H9 (cell line): Measurements from ENCODE around the gene RAB3IL1. TPM values are rescaled to one million over a fixed set of nuclear protein-coding genes. Genes with fewer than 3 reads are reported as not detected.

Source experiments
- DNase-seq: peaks from one replicate; pipeline ENCODE4 v3.0.0-alpha.2; 2017
- H2AFZ ChIP-seq: one replicate; pipeline ENCODE4 v1.6.1; 2013; ENCODE audit warnings: mild to moderate bottlenecking, low read length, control low read depth, moderate library complexity
- H2AK5ac ChIP-seq: 2 replicates; pipeline ENCODE4 v1.6.1; 2013; ENCODE audit warnings: low read length, control low read depth, mixed read lengths; ENCODE audit not compliant: insufficient read length
- H2BK120ac ChIP-seq: one replicate; pipeline ENCODE4 v1.6.1; 2013; ENCODE audit warnings: low read depth, mild to moderate bottlenecking, low read length, control low read depth, inconsistent platforms; ENCODE audit not compliant: poor library complexity, severe bottlenecking
- H2BK12ac ChIP-seq: 2 replicates; pipeline ENCODE4 v1.6.1; 2013; ENCODE audit warnings: low read length, control low read depth, mixed read lengths, low read depth; ENCODE audit not compliant: insufficient read length
- H2BK15ac ChIP-seq: 2 replicates; pipeline ENCODE4 v1.6.1; 2013; ENCODE audit warnings: low read depth, low read length, control low read depth
- H2BK20ac ChIP-seq: one replicate; pipeline ENCODE4 v1.6.1; 2013; ENCODE audit warnings: low read depth, mild to moderate bottlenecking, low read length, control low read depth, inconsistent platforms; ENCODE audit not compliant: poor library complexity, severe bottlenecking
- H2BK5ac ChIP-seq: 2 replicates; pipeline ENCODE4 v1.6.1; 2013; ENCODE audit warnings: low read length, control low read depth, mixed read lengths; ENCODE audit not compliant: insufficient read length
- H3K14ac ChIP-seq: 2 replicates; pipeline ENCODE4 v1.6.1; 2013; ENCODE audit warnings: low read length, control low read depth; ENCODE audit not compliant: insufficient read depth
- H3K18ac ChIP-seq: 2 replicates; pipeline ENCODE4 v1.6.1; 2013; ENCODE audit warnings: low read depth, mild to moderate bottlenecking, mixed read lengths, low read length, control low read depth; ENCODE audit not compliant: insufficient read length
- H3K23ac ChIP-seq: 2 replicates; pipeline ENCODE4 v1.6.1; 2013; ENCODE audit warnings: low read length, control low read depth, mixed read lengths, low read depth; ENCODE audit not compliant: insufficient read length
- H3K23me2 ChIP-seq: 2 replicates; pipeline ENCODE4 v1.6.1; 2013; ENCODE audit warnings: low read depth, mild to moderate bottlenecking, mixed read lengths, low read length, control low read depth; ENCODE audit not compliant: insufficient read length, poor library complexity, severe bottlenecking
- H3K27ac ChIP-seq: 2 replicates; pipeline ENCODE4 v1.5.1; 2013; ENCODE audit warnings: low read length, control low read depth, mixed read lengths, low read depth; ENCODE audit not compliant: insufficient read length
- H3K27me3 ChIP-seq: 2 replicates; pipeline ENCODE4 v1.6.1; 2013; ENCODE audit warnings: low read length, control low read depth, inconsistent platforms; ENCODE audit not compliant: insufficient read depth
- H3K4ac ChIP-seq: 2 replicates; pipeline ENCODE4 v1.6.1; 2013; ENCODE audit warnings: low read depth, mild to moderate bottlenecking, control low read depth, inconsistent platforms, low read length, moderate library complexity
- H3K4me1 ChIP-seq: 2 replicates; pipeline ENCODE4 v1.6.1; 2013; ENCODE audit warnings: low read length, control low read depth, inconsistent platforms; ENCODE audit not compliant: insufficient read depth
- H3K4me2 ChIP-seq: 2 replicates; pipeline ENCODE4 v1.6.1; 2013; ENCODE audit warnings: low read length, control low read depth, mixed read lengths; ENCODE audit not compliant: insufficient read length, insufficient read depth
- H3K56ac ChIP-seq: 2 replicates; pipeline ENCODE4 v1.6.1; 2013; ENCODE audit warnings: low read depth, mild to moderate bottlenecking, mixed read lengths, low read length, control low read depth; ENCODE audit not compliant: insufficient read length
- H3K79me1 ChIP-seq: 2 replicates; pipeline ENCODE4 v1.6.1; 2013; ENCODE audit warnings: low read depth, mild to moderate bottlenecking, moderate library complexity, low read length, control low read depth, inconsistent platforms; ENCODE audit not compliant: insufficient read depth, poor library complexity, severe bottlenecking
- H3K79me2 ChIP-seq: 2 replicates; pipeline ENCODE4 v1.6.1; 2013; ENCODE audit warnings: low read length, control low read depth, inconsistent platforms; ENCODE audit not compliant: insufficient read depth
- H3K9ac ChIP-seq: 2 replicates; pipeline ENCODE4 v1.6.1; 2013; ENCODE audit warnings: low read length, control low read depth, mixed read lengths; ENCODE audit not compliant: insufficient read length; ENCODE audit errors: extremely low read depth
- H3K9me3 ChIP-seq: one replicate; pipeline ENCODE4 v1.6.1; 2013; ENCODE audit warnings: low read depth, low read length, inconsistent platforms; ENCODE audit not compliant: control insufficient read depth
- H3T11ph ChIP-seq: one replicate; pipeline ENCODE4 v1.6.1; 2013; ENCODE audit warnings: mild to moderate bottlenecking, low read length, control low read depth, inconsistent platforms
- H4K20me1 ChIP-seq: one replicate; pipeline ENCODE4 v1.6.1; 2013; ENCODE audit not compliant: control insufficient read depth, insufficient read length, insufficient read depth
- H4K5ac ChIP-seq: 2 replicates; pipeline ENCODE4 v1.6.1; 2013; ENCODE audit warnings: low read depth, mild to moderate bottlenecking, mixed read lengths, low read length, control low read depth; ENCODE audit not compliant: insufficient read length
- H4K8ac ChIP-seq: replicated peaks from 2 replicates; pipeline ENCODE4 v1.6.1; 2013; ENCODE audit warnings: low read length, control low read depth, mixed read lengths, low read depth; ENCODE audit not compliant: insufficient read length
- H4K91ac ChIP-seq: 2 replicates; pipeline ENCODE4 v1.6.1; 2013; ENCODE audit warnings: low read depth, mild to moderate bottlenecking, moderate library complexity, mixed read lengths, low read length, control low read depth; ENCODE audit not compliant: insufficient read length
- H3K27ac Mint-ChIP-seq, 3 experiments: 2 replicates in 2 of 3; 3 replicates in 1 of 3; pipeline ENCODE4 v1.8.0; 2020 to 2021; ENCODE audit warnings: mixed read lengths in 3 of 3, mild to moderate bottlenecking in 1 of 3, moderate library complexity in 1 of 3
- H3K27me3 Mint-ChIP-seq: 2 replicates; pipeline ENCODE4 v1.8.0; 2021; ENCODE audit warnings: low read depth, mild to moderate bottlenecking, moderate library complexity, mixed read lengths
- H3K36me3 Mint-ChIP-seq, 3 experiments: 2 replicates in 2 of 3; 3 replicates in 1 of 3; pipeline ENCODE4 v1.8.0; 2020 to 2021; ENCODE audit warnings: low read depth in 3 of 3, mixed read lengths in 3 of 3; ENCODE audit not compliant: insufficient read depth in 1 of 3
- H3K4me1 Mint-ChIP-seq, 2 experiments: 2 replicates each; pipeline ENCODE4 v1.8.0; 2020; ENCODE audit warnings: mixed read lengths in 2 of 2
- H3K4me3 Mint-ChIP-seq, 2 experiments: 2 replicates in 1 of 2; 3 replicates in 1 of 2; pipeline ENCODE4 v1.8.0; 2020 to 2021; ENCODE audit warnings: mild to moderate bottlenecking in 2 of 2, mixed read lengths in 2 of 2, moderate library complexity in 1 of 2
- H3K9me3 Mint-ChIP-seq, 2 experiments: 2 replicates in 1 of 2; 3 replicates in 1 of 2; pipeline ENCODE4 v1.8.0; 2020; ENCODE audit warnings: mild to moderate bottlenecking in 2 of 2, mixed read lengths in 2 of 2, moderate library complexity in 1 of 2
- WGBS: extraction: QIAGEN DNeasy Blood & Tissue Kit; methylation state at CpG from one replicate; pipeline ENCODE4 v1.1.7; 2013; ENCODE audit warnings: missing lambda C conversion rate, low lambda C conversion rate, mixed read lengths; ENCODE audit not compliant: insufficient read length; ENCODE audit errors: extremely low coverage; 5-methylcytosine and 5-hydroxymethylcytosine counted together
- total RNA-seq: library from RNA; stranded (reverse); gene quantifications from 2 replicates; pipeline ENCODE4 v1.2.1, GENCODE V29; 2021
- TF ChIP-seq, protein P1 (sequence below): fragments of 200-600 bp; sonication (generic); conservative IDR thresholded peaks from 3 replicates; pipeline ENCODE4 v1.8.0; 2021; ENCODE audit warnings: antibody characterized with exemption, mild to moderate bottlenecking

RAB3IL1 gene
- total RNA-seq, 1 experiment from 2014 or later: 2.4 TPM

DNA sequence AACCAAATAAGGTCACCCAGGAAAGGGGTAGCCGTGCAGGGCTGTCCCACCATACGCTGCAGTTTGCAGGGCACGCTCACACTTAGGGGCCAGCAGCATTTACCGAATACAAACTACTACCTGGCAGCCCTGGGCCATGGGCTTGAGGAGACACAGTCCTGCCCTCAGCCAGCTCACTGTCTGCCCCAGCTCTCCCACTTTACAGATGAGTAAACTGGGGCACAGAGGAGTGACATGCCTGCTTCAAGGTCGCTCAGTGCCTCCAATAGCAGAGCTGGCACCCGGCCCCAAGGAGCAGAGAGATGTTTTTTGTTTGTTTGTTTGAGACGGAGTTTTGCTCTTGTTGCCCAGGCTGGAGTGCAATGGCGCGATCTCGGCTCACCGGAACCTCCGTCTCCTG is 28.8 kb downstream of the RAB3IL1 start:
- peaks cover 6 to 20% of the 10 kb centered on the region in 2 experiments; a peak in 3 of 4 replicates for H3K4me1 Mint-ChIP-seq
- Histone ChIP-seq H3K4me2 (no peak overlapping the region), H3K4me1 (no peaks in the 10 kb centered on the region), H2BK20ac (no peak overlapping the region), H2BK15ac (no peak overlapping the region), H3K9me3 (no peaks in the 10 kb centered on the region), H3K23ac (no peak overlapping the region), H2BK12ac (no peak overlapping the region), H4K8ac (no peak overlapping the region), H3K79me1 (no peaks in the 10 kb centered on the region), H2BK120ac (no peak overlapping the region), H3K23me2 (peaks cover 9% of the 10 kb centered on the region), H3K14ac (no peak overlapping the region), H3K9ac (no peak overlapping the region), H4K91ac (no peak overlapping the region), H3K27ac (no peak overlapping the region), H4K20me1 (no peaks in the 10 kb centered on the region), H3T11ph (no peak overlapping the region), H3K79me2 (0 out of 2 replicates have a peak, but pooled peaks cover 2% of the 10 kb centered on the region), H2AFZ (no peak overlapping the region), H3K4ac (no peak overlapping the region), H2AK5ac (no peak overlapping the region), H4K5ac (no peak overlapping the region), H3K56ac (no peak overlapping the region), H3K27me3 (no peaks in the 10 kb centered on the region), H2BK5ac (no peak overlapping the region), H3K18ac (no peak overlapping the region)
- no peak overlapping the region for H3K4me3 Mint-ChIP-seq
- peaks cover 2% of the 10 kb centered on the region; the same call in 1 of the 2 replicates for H3K27me3 Mint-ChIP-seq
- peaks cover 0 to 6% (median 2%) of the 10 kb centered on the region in 3 experiments; a peak in 4 of 7 replicates for H3K36me3 Mint-ChIP-seq
- TF ChIP-seq, protein P1, sequence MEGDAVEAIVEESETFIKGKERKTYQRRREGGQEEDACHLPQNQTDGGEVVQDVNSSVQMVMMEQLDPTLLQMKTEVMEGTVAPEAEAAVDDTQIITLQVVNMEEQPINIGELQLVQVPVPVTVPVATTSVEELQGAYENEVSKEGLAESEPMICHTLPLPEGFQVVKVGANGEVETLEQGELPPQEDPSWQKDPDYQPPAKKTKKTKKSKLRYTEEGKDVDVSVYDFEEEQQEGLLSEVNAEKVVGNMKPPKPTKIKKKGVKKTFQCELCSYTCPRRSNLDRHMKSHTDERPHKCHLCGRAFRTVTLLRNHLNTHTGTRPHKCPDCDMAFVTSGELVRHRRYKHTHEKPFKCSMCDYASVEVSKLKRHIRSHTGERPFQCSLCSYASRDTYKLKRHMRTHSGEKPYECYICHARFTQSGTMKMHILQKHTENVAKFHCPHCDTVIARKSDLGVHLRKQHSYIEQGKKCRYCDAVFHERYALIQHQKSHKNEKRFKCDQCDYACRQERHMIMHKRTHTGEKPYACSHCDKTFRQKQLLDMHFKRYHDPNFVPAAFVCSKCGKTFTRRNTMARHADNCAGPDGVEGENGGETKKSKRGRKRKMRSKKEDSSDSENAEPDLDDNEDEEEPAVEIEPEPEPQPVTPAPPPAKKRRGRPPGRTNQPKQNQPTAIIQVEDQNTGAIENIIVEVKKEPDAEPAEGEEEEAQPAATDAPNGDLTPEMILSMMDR: no peak
- H3K27ac Mint-ChIP-seq: no peak overlapping the region
- H3K9me3 Mint-ChIP-seq: peaks cover 0 to 5% of the 10 kb centered on the region in 2 experiments; a peak in 2 of 5 replicates
- no peak for DNase-seq
- no CpG with 5 or more reads among the region's 12 CpGs for WGBS
